Measurements from ENCODE around the gene METTL24.
A peak's percentile ranks its signal among the peaks of the same experiment; 100 is the strongest.
"Not testable (repeated sequence)": the region's sequence is repeated elsewhere in the genome, so short reads cannot be mapped to it uniquely, and the experiment has no call there.

METTL24 gene

GRCh38 chr6:110246900-110247546, 111.1 kb downstream of the METTL24 start:
- DNase-seq = no peak

- no peak for DNase-seq
These were observed 111.8 kb downstream of the METTL24 start for GRCh38 chr6:110246378-110246777.

- DNase-seq = not testable (repeated sequence)
These were observed 113.5 kb downstream of the METTL24 start for GRCh38 chr6:110244621-110245020.

- DNase-seq = no peak
These were observed 118.4 kb downstream of the METTL24 start for GRCh38 chr6:110239526-110240274.

GRCh38 chr6:110236007-110236406, 122.1 kb downstream of the METTL24 start:
- DNase-seq = not testable (repeated sequence)

GRCh38 chr6:110233770-110234374, 124.3 kb downstream of the METTL24 start:
- peak; percentile 22 for DNase-seq

- DNase-seq = no peak
These were observed 125.7 kb downstream of the METTL24 start for GRCh38 chr6:110232450-110232849.

- no peak for DNase-seq
These were observed 131.9 kb downstream of the METTL24 start for GRCh38 chr6:110226261-110226660.

GRCh38 chr6:110221738-110222137, 136.4 kb downstream of the METTL24 start:
- no peak for DNase-seq

- DNase-seq = no peak
These were observed 140.9 kb downstream of the METTL24 start for GRCh38 chr6:110217266-110217665.

GRCh38 chr6:110216140-110216539, 142.0 kb downstream of the METTL24 start:
- no peak for DNase-seq

GRCh38 chr6:110214338-110214737, 143.8 kb downstream of the METTL24 start:
- DNase-seq = no peak

- DNase-seq = no peak
These were observed 146.4 kb downstream of the METTL24 start for GRCh38 chr6:110211753-110212152.

- no peak for DNase-seq
These were observed 150.5 kb downstream of the METTL24 start for GRCh38 chr6:110207652-110208051.

GRCh38 chr6:110201151-110201884, 156.8 kb downstream of the METTL24 start:
- no peak for DNase-seq

GRCh38 chr6:110198561-110198960, 159.6 kb downstream of the METTL24 start:
- DNase-seq = no peak

GRCh38 chr6:110196874-110197273, 161.3 kb downstream of the METTL24 start:
- no peak for DNase-seq

- DNase-seq = no peak
These were observed 162.5 kb downstream of the METTL24 start for GRCh38 chr6:110195639-110196038.
